ENCODE results near the gene RIPOR2.
"Not testable (repeated sequence)": the region's sequence is repeated elsewhere in the genome, so short reads cannot be mapped to it uniquely, and the experiment has no call there.

RIPOR2 gene

DNA sequence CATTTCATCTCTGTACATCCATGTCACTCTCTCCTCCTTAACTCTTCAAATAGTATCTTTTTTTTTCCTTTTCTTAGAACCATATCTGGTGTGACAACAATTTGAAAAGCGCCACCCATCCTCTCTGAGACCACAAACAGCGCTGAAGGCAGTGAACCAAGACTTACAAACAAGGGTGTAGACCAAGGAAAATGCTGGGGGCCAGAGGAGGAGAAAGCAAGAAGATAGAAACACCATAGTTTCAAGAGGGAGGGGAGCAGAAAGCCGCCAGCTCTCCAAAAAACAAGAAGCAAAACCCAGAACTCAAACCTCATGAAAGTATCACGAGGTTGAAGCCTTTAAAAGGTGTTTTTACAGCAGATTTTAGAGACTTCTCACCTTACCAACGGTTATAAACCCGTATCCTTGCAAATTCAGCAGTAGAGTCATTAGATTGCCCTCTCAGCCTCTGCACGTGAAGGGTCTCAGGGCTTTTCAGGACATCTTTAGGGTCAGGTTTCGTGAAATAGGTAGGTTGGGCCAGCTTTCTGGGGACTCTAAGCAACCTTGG, 13.3 kb upstream of the RIPOR2 start:
- Histone ChIP-seq H3K36me3 (peaks cover 0 to 13% (median 6%) of the 10 kb centered on the region in 11 experiments; a peak in 7 of 22 replicates), H3K9me3 (replicated peaks in 1 of 11) (peaks cover 26 to 34% (median 32%) of the 10 kb centered on the region in 11 experiments), H3K4me2 (peak overlapping the region; percentile 66 to 93 (median 83)), H3K27me3 (no peaks in the 10 kb centered on the region), H3K4me3 (peak overlapping the region in 3 of 10 experiments; percentile 11 to 33 (median 16); a peak in 2 of 20 replicates), H3K9ac (peak overlapping the region; percentile 11 to 82 (median 66); a peak in 21 of 22 replicates), H3K4me1 (peaks cover 47 to 78% (median 60%) of the 10 kb centered on the region in 10 experiments), H4K20me1 (no peaks in the 10 kb centered on the region), H3K27ac (peak overlapping the region in 10 of 11 experiments; percentile 59 to 93 (median 78); a peak in 21 of 22 replicates)
- no peak for TF ChIP-seq Cebpa-rat (IDR thresholded peaks at IDR 0.05)

DNA sequence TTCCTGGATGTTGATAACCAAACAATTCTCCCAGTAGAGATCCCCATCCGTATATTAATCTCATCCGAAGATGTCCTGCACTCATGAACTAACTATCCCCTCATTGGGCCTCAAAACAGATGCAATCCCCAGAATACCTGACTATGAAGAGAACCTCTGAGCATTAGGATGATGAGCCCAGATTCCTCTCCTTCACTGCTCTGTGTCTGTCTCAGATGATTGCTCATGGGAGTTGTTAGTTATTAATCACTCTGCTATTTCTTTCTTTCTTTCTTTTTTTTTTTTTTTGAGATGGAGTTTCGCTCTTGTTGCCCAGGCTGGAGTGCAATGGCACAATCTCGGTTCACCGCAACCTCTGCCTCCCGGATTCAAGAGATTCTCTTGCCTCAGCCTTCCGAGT, 12.5 kb upstream of the RIPOR2 start:
- Histone ChIP-seq H3K4me1 (peaks cover 47 to 70% (median 57%) of the 10 kb centered on the region in 10 experiments), H3K9ac (peak overlapping the region in 9 of 11 experiments; percentile 43 to 82 (median 70); a peak in 14 of 22 replicates), H3K36me3 (peaks cover 0 to 13% (median 6%) of the 10 kb centered on the region in 11 experiments; a peak in 8 of 22 replicates), H3K27ac (peak overlapping the region in 10 of 11 experiments; percentile 59 to 93 (median 78); a peak in 20 of 22 replicates), H3K9me3 (replicated peaks in 1 of 11) (peaks cover 34 to 42% (median 40%) of the 10 kb centered on the region in 11 experiments), H3K4me3 (peak overlapping the region in 1 of 10 experiments; percentile 6; a peak in 2 of 20 replicates), H3K4me2 (peak overlapping the region; percentile 66 to 93 (median 83); a peak in 21 of 22 replicates)
- peak in 5 of 11 experiments; percentile 17 to 37 (median 24); a peak in 4 of 22 replicates for TF ChIP-seq Cebpa-rat (IDR thresholded peaks at IDR 0.05)
- not testable (repeated sequence) for H4K20me1 ChIP-seq, H3K27me3 ChIP-seq

DNA sequence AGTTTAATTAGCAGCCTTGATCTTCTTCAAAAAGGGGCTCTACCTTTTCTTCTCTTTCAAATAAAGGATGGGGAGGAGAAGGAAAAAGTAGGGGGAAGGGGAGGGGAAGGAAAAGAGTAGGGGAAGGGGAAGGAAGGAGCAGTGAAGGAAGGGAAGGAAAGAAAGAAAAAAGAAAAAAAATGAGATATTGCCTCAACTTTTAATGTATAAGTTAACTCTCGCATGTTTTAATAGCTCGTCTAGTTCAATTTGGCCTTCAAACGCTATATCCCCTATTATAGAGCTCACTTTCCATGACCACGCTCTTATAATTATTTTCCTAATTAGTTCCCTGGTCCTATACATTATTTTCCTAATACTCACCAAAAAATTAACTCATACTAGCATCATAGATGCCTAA, 11.9 kb upstream of the RIPOR2 start:
- no peak for TF ChIP-seq Cebpa-rat (IDR thresholded peaks at IDR 0.05)
- H3K27ac ChIP-seq, result peak overlapping the region in 7 of 11 experiments; percentile 74 to 93 (median 81); a peak in 12 of 22 replicates
- no peak overlapping the region for H3K4me3 ChIP-seq
- H3K27me3 ChIP-seq, result no peaks in the 10 kb centered on the region
- H3K4me1 ChIP-seq, result peaks cover 47 to 63% (median 55%) of the 10 kb centered on the region in 10 experiments
- H3K4me2 ChIP-seq, result peak overlapping the region in 10 of 11 experiments; percentile 72 to 93 (median 84); a peak in 17 of 22 replicates
- H3K9me3 ChIP-seq (replicated peaks in 1 of 11), result peaks cover 36 to 48% (median 43%) of the 10 kb centered on the region in 11 experiments
- peaks cover 0 to 12% (median 6%) of the 10 kb centered on the region in 11 experiments; a peak in 8 of 22 replicates for H3K36me3 ChIP-seq
- H3K9ac ChIP-seq, result peak overlapping the region in 4 of 11 experiments; percentile 66 to 82 (median 72); a peak in 3 of 22 replicates
- no peaks in the 10 kb centered on the region for H4K20me1 ChIP-seq

DNA sequence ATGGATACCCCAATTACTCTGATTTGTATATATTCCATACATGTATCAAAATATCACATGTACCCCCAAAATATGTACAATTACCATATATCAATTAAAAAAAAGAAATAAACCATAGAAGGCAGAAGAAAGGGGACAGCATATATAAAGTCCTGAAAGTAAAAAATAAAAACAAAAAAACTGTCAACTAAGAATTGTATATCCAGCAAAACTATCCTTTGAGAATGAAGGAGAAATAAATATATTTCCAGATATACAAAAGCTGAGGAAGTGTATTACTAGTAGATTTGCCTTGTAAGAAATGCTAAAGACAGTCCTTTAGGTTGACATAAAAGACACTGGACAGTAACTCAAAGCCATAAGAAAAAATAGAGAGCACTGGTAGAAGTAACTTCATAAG, 9.3 kb upstream of the RIPOR2 start:
- Histone ChIP-seq H3K9me3 (replicated peaks in 1 of 11) (peaks cover 38 to 62% (median 50%) of the 10 kb centered on the region in 11 experiments), H3K27ac (no peak overlapping the region), H3K4me1 (peaks cover 34 to 56% (median 41%) of the 10 kb centered on the region in 10 experiments), H3K27me3 (no peaks in the 10 kb centered on the region), H3K4me3 (no peak overlapping the region), H3K4me2 (no peak overlapping the region), H4K20me1 (no peaks in the 10 kb centered on the region), H3K9ac (no peak overlapping the region), H3K36me3 (peaks cover 0 to 12% (median 6%) of the 10 kb centered on the region in 11 experiments; a peak in 9 of 22 replicates)
- TF ChIP-seq Cebpa-rat (IDR thresholded peaks at IDR 0.05), result no peak

DNA sequence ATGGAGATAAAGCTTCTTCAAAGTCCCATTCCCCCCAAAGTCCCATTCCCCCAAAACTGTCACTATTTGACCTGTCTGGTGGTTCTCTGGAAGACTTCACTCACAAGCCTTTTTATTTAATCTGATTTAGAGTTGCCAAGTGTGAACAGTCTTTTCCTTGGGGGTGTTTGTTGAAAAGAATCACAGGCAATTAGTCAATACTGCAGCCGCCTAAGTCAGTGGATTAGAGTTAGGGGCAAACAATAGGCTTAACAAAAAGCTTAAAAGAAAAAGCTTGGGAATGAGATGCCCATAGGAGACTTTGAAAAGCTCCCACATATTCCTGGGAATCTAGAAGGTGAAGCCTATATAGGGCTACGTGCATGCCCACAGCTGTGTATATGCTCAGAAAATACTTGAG, 8.0 kb upstream of the RIPOR2 start:
- H3K9ac ChIP-seq, result no peak overlapping the region
- peaks cover 38 to 62% (median 50%) of the 10 kb centered on the region in 11 experiments for H3K9me3 ChIP-seq (replicated peaks in 1 of 11)
- H3K4me2 ChIP-seq, result no peak overlapping the region
- no peaks in the 10 kb centered on the region for H4K20me1 ChIP-seq
- H3K27ac ChIP-seq, result no peak overlapping the region
- H3K4me1 ChIP-seq, result peaks cover 21 to 56% (median 35%) of the 10 kb centered on the region in 10 experiments
- H3K36me3 ChIP-seq, result peaks cover 0 to 12% (median 6%) of the 10 kb centered on the region in 11 experiments; a peak in 9 of 22 replicates
- TF ChIP-seq Cebpa-rat (IDR thresholded peaks at IDR 0.05), result no peak
- no peak overlapping the region for H3K4me3 ChIP-seq
- H3K27me3 ChIP-seq, result no peaks in the 10 kb centered on the region

DNA sequence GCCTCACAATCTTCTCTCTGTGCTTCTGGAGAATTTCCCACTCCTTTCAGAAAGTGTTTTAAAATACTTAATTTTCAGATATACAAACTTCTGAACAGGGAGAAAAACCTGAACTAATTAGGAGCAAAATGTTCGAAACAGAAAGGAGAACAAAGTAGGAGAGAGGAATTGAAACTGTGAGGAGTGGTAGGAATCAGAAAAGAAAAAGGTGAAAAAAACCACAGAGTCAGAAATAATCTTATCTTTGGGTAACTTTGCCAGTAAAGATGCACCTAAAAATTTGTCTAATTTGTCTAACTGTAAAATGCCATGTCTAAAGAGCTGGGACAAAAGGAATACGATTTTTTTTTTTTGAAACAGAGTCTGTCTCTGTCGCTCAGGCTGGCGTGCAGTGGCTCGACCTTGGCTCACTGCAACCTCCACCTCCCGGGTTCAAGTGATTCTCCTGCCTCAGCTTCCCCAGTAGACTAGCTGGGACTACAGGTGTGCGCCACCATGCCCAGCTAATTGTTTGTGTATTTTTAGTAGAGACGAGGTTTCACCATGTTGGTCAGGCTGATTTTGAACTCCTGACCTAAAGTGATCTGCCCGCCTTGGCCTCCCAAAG, 4.7 kb upstream of the RIPOR2 start:
- Histone ChIP-seq H3K9ac (peak overlapping the region in 2 of 11 experiments; percentile 23 to 38; a peak in 4 of 22 replicates), H3K4me1 (peaks cover 29 to 64% (median 43%) of the 10 kb centered on the region in 10 experiments), H3K27ac (peak overlapping the region in 5 of 11 experiments; percentile 4 to 69 (median 45); a peak in 10 of 22 replicates), H3K4me2 (peak overlapping the region; percentile 45 to 85 (median 54)), H3K4me3 (peak overlapping the region in 1 of 10 experiments; percentile 8; a peak in 1 of 20 replicates), H3K36me3 (peaks cover 0 to 9% (median 0%) of the 10 kb centered on the region in 11 experiments; a peak in 7 of 22 replicates), H4K20me1 (no peaks in the 10 kb centered on the region), H3K27me3 (no peaks in the 10 kb centered on the region), H3K9me3 (replicated peaks in 1 of 11) (peaks cover 22 to 41% (median 35%) of the 10 kb centered on the region in 11 experiments)
- no peak for TF ChIP-seq Cebpa-rat (IDR thresholded peaks at IDR 0.05)

DNA sequence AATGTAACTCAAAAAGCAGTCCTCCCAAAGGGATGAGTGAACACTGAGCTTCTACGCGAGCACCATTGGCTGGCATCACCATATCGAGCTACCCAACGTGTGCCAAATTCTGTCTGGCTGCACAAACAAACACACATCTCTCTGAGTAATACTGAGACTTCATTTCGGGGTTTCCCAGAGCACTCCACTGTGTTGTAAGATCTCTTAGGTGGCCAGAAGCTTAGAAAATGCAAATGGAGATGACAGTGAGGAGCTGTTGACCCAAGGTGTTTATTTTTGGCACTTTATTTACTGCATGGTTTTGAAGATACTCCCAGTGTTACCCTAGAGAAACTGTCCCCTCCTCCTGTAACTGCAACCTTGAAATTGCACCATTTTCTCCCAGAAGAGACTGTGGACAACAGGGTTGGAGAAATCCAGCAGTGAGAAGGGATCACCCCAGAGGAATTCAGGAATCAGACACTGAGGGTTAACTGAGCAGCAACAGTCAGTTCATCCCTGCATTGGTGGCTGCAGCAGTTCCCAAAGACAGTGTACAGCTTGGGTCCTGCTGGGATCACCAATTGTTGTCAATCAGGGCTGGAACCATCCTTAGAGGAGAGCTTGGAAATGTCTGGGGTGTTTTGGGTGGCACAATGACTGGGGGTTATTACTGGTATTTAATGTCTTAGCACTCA, 1.0 kb upstream of the RIPOR2 start:
- no peaks in the 10 kb centered on the region; a peak in 1 of 22 replicates for H3K36me3 ChIP-seq
- peak overlapping the region; percentile 52 to 93 (median 85) for H3K4me2 ChIP-seq
- H4K20me1 ChIP-seq, result no peaks in the 10 kb centered on the region
- peaks cover 63 to 99% (median 79%) of the 10 kb centered on the region in 10 experiments for H3K4me1 ChIP-seq
- no peaks in the 10 kb centered on the region for H3K27me3 ChIP-seq
- peaks cover 0 to 11% (median 6%) of the 10 kb centered on the region in 11 experiments; a peak in 7 of 22 replicates for H3K9me3 ChIP-seq (replicated peaks in 1 of 11)
- H3K27ac ChIP-seq, result peak overlapping the region in 10 of 11 experiments; percentile 63 to 89 (median 78); a peak in 19 of 22 replicates
- H3K9ac ChIP-seq, result peak overlapping the region in 4 of 11 experiments; percentile 67 to 82 (median 74); a peak in 3 of 22 replicates
- TF ChIP-seq Cebpa-rat (IDR thresholded peaks at IDR 0.05), result no peak
- H3K4me3 ChIP-seq, result peak overlapping the region in 2 of 10 experiments; percentile 67 to 72; a peak in 3 of 20 replicates

DNA sequence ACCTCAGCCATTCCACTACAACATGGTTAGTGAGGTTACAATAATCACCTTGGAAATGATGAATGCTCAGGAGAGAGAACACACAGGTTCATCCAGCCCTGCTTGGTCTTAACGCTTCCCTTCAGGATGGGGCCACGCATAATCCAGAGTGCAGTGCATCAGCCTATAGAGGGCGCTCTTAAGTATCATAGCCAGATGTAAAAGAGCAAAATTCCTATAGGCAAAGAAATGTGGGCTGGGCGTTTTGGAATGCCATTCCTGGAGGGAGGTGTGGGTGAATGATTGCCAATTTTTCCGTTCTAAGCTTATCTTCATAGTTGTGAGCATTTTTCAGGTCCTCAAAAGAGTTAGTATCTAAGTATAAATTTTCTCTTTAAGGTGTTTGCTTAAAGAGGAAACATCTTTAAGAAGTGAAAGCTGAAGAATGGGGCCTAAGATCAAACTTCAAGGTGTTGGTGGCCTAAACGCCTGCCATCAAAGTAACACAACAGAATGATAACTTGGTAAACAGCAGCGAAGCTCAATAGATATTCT, 1.8 kb downstream of the RIPOR2 start:
- TF ChIP-seq Cebpa-rat (IDR thresholded peaks at IDR 0.05), result no peak
- Histone ChIP-seq H3K4me3 (peak overlapping the region in 6 of 10 experiments; percentile 36 to 72 (median 58); a peak in 10 of 20 replicates), H3K36me3 (no peaks in the 10 kb centered on the region), H3K27ac (peak overlapping the region in 10 of 11 experiments; percentile 17 to 89 (median 80); a peak in 18 of 22 replicates), H3K9me3 (replicated peaks in 1 of 11) (no peaks in the 10 kb centered on the region), H4K20me1 (no peaks in the 10 kb centered on the region), H3K4me1 (peaks cover 80 to 99% (median 87%) of the 10 kb centered on the region in 10 experiments), H3K27me3 (no peaks in the 10 kb centered on the region), H3K9ac (peak overlapping the region in 4 of 11 experiments; percentile 59 to 82 (median 78); a peak in 6 of 22 replicates), H3K4me2 (peak overlapping the region; percentile 68 to 93 (median 85))
